Neural cell (in vitro differentiated cells): ENCODE results near the gene RPS6KA5. TPM values are rescaled to one million over a fixed set of nuclear protein-coding genes. Genes with fewer than 3 reads are reported as not detected.

Source experiments
- H2AFZ ChIP-seq: fragments of 200-600, 300-800 bp; sonication (generic), shearing (Covaris generic); 2 replicates; pipeline ENCODE4 v1.6.0; 2014; ENCODE audit warnings: low read depth, mild to moderate bottlenecking, antibody characterized with exemption, low read length, moderate library complexity
- H3F3A ChIP-seq: fragments of 200-600 bp; shearing (Covaris generic); 2 replicates; pipeline ENCODE4 v1.6.1; 2016; ENCODE audit warnings: mild to moderate bottlenecking, moderate library complexity, mixed read lengths, antibody characterized with exemption, low read length; ENCODE audit not compliant: insufficient read depth, poor library complexity, severe bottlenecking
- H3K27ac ChIP-seq: fragments of 200-600, 300-800 bp; sonication (generic), shearing (Covaris generic); 2 replicates; pipeline ENCODE4 v1.5.1; 2014; ENCODE audit warnings: mild to moderate bottlenecking, low read length, moderate library complexity
- H3K27me3 ChIP-seq: fragments of 300-800, 200-600 bp; sonication (generic), shearing (Covaris generic); 2 replicates; pipeline ENCODE4 v1.6.0; 2014; ENCODE audit warnings: mild to moderate bottlenecking, low read depth, low read length, moderate library complexity; ENCODE audit not compliant: insufficient read depth
- H3K36me3 ChIP-seq: fragments of 300-800, 200-600 bp; sonication (generic), shearing (Covaris generic); 2 replicates; pipeline ENCODE4 v1.5.1; 2014; ENCODE audit warnings: mild to moderate bottlenecking, antibody characterized with exemption, low read length, moderate library complexity; ENCODE audit not compliant: insufficient read depth
- H3K4me2 ChIP-seq: fragments of 300-800, 200-600 bp; sonication (generic), shearing (Covaris generic); 2 replicates; pipeline ENCODE4 v1.6.0; 2014; ENCODE audit warnings: mild to moderate bottlenecking, low read length
- H3K4me3 ChIP-seq: fragments of 300-800, 200-600 bp; sonication (generic), shearing (Covaris generic); 2 replicates; pipeline ENCODE4 v1.5.1; 2014; ENCODE audit warnings: mild to moderate bottlenecking, low read length, moderate library complexity
- H3K79me2 ChIP-seq: fragments of 200-600 bp; shearing (Covaris generic); replicated peaks from 2 replicates; pipeline ENCODE4 v1.6.0; 2014; ENCODE audit warnings: mild to moderate bottlenecking, low read length, moderate library complexity; ENCODE audit not compliant: insufficient read depth
- H3K9ac ChIP-seq: fragments of 300-800, 200-600 bp; sonication (generic), shearing (Covaris generic); 2 replicates; pipeline ENCODE4 v1.6.1; 2016; ENCODE audit warnings: mild to moderate bottlenecking, low read length, mixed read lengths
- H3K9me2 ChIP-seq: fragments of 200-600 bp; shearing (Covaris generic); 2 replicates; pipeline ENCODE4 v1.6.1; 2016; ENCODE audit warnings: mild to moderate bottlenecking, low read length, mixed read lengths; ENCODE audit not compliant: insufficient read depth
- H3K9me3 ChIP-seq: fragments of 200-600, 300-800 bp; sonication (generic), shearing (Covaris generic); 2 replicates; pipeline ENCODE4 v1.6.1; 2016; ENCODE audit warnings: mild to moderate bottlenecking, mixed run types, low read length, moderate library complexity, mixed read lengths
- H4K20me1 ChIP-seq: fragments of 200-600 bp; shearing (Covaris generic); 2 replicates; pipeline ENCODE4 v1.6.1; 2016; ENCODE audit warnings: mild to moderate bottlenecking, mixed run types; ENCODE audit not compliant: insufficient read depth
- CTCF ChIP-seq: fragments of 450-650 bp; IDR thresholded peaks from 2 replicates; pipeline ENCODE4 v1.5.1; 2014; ENCODE audit warnings: antibody characterized with exemption, mild to moderate bottlenecking, moderate library complexity; ENCODE audit not compliant: poor library complexity, severe bottlenecking
- EP300 ChIP-seq: fragments of 450-650 bp; conservative IDR thresholded peaks from 2 replicates; pipeline ENCODE4 v1.6.1; 2014; ENCODE audit warnings: antibody characterized with exemption, mild to moderate bottlenecking, moderate library complexity; ENCODE audit not compliant: poor library complexity, severe bottlenecking
- EZH2 ChIP-seq: fragments of 200-600, 300-800 bp; shearing (Covaris generic), sonication (generic); IDR thresholded peaks from 2 replicates; pipeline ENCODE4 v1.6.1; 2014; ENCODE audit warnings: antibody characterized with exemption, low read length, borderline replicate concordance, mild to moderate bottlenecking; ENCODE audit not compliant: insufficient read depth, poor library complexity, severe bottlenecking
- MXI1 ChIP-seq: fragments of 450-650 bp; conservative IDR thresholded peaks from 2 replicates; pipeline ENCODE4 v1.6.1; 2014; ENCODE audit warnings: antibody characterized with exemption, mild to moderate bottlenecking; ENCODE audit not compliant: poor library complexity, severe bottlenecking
- POLR2AphosphoS5 ChIP-seq: IDR thresholded peaks from 2 replicates; pipeline ENCODE4 v1.6.1; 2012
- RAD21 ChIP-seq: fragments of 450-650 bp; conservative IDR thresholded peaks from 2 replicates; pipeline ENCODE4 v1.6.1; 2014; ENCODE audit warnings: antibody characterized with exemption, mild to moderate bottlenecking, moderate library complexity
- REST ChIP-seq: IDR thresholded peaks from 2 replicates; pipeline ENCODE4 v1.6.1; 2012; ENCODE audit warnings: borderline replicate concordance
- SMC3 ChIP-seq: fragments of 450-650 bp; conservative IDR thresholded peaks from 2 replicates; pipeline ENCODE4 v1.6.1; 2014; ENCODE audit warnings: antibody characterized with exemption, mild to moderate bottlenecking, moderate library complexity; ENCODE audit not compliant: poor library complexity
- TAF1 ChIP-seq: IDR thresholded peaks from 2 replicates; pipeline ENCODE4 v1.6.1; 2012; ENCODE audit warnings: low read depth
- polyA plus RNA-seq: library from polyadenylated mRNA; depleted of rRNA; stranded (reverse); fragments of >200 nt; gene quantifications from 2 replicates; pipeline ENCODE4 v1.2.3, GENCODE V29; 2014

RPS6KA5 gene
- polyA plus RNA-seq, 1 donor from 2014 or later = 6.3 TPM

DNA sequence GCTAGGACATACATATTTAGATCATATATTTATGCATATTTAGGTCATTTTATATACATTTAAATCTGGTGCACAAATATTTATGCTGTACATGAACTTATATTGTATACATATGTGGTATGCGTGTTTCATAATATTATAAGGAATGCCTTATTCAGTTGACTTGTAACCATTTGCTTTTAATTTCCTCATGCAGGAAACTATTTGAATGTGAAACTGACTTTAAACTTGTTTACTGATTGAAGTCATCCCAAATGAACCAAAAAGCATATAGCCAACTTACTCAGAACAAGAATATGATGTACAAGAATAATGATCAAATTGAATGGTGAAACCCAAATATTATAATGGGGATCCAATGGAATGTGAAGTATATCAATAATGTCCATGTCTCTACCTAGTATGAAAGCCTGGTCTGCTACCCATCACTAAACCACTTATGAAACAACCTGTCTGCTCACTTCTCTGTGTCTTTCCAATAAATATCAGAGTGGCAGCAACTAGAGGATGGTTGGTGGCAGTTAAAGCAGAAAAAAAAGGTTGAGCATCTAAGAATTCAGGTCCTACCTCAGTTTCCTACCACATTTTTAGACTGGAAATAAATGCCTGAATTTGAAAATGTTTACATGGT, 38.3 kb downstream of the RPS6KA5 start:
- TF ChIP-seq EP300 (no peak), TAF1 (no peak)
- no peak overlapping the region for H3K4me2 ChIP-seq
- H3K79me2 ChIP-seq = no peaks in the 10 kb centered on the region
- H3K27ac ChIP-seq = no peak overlapping the region
- no peaks in the 10 kb centered on the region for H3K9me3 ChIP-seq
- H4K20me1 ChIP-seq = no peaks in the 10 kb centered on the region
- H3K36me3 ChIP-seq = no peaks in the 10 kb centered on the region
- no peaks in the 10 kb centered on the region for H3K27me3 ChIP-seq
- no peak overlapping the region for H3K9ac ChIP-seq
- H3F3A ChIP-seq = no peaks in the 10 kb centered on the region
- no peak overlapping the region for H2AFZ ChIP-seq
- no peak overlapping the region for H3K4me3 ChIP-seq
- H3K9me2 ChIP-seq = no peaks in the 10 kb centered on the region

DNA sequence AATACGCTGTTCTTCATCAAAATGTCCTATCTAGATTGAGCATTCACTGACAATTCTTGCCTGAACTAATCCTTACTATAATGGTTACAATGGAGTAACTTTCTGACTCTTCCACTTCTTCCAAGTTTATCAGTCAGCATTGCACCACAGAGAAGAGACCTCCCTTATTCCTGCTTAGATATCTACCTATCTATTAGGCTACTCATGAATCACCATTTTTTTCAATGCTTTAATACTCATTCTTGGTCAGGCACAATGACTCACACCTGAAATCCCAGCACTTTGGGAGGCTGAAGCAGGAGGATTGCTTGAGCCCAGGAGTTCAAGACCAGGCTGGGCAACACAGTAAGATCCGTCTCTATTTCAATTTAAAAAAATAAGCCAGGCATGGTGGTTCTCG, 39.3 kb downstream of the RPS6KA5 start:
- Histone ChIP-seq H3K4me3 (no peak overlapping the region), H3K9ac (no peak overlapping the region), H3K9me2 (no peaks in the 10 kb centered on the region), H3K79me2 (no peaks in the 10 kb centered on the region), H2AFZ (no peak overlapping the region), H4K20me1 (no peaks in the 10 kb centered on the region), H3F3A (no peaks in the 10 kb centered on the region), H3K27ac (no peak overlapping the region), H3K27me3 (no peaks in the 10 kb centered on the region), H3K4me2 (no peak overlapping the region), H3K36me3 (no peaks in the 10 kb centered on the region), H3K9me3 (no peaks in the 10 kb centered on the region)
- no peak for TF ChIP-seq SMC3

GRCh38 chr14:91019673-91020072, 40.8 kb downstream of the RPS6KA5 start:
- no peak overlapping the region for H2AFZ ChIP-seq
- H3K27me3 ChIP-seq = no peaks in the 10 kb centered on the region
- no peak for TF ChIP-seq EP300
- TF ChIP-seq RAD21 = no peak
- TF ChIP-seq CTCF = no peak
- no peak for TF ChIP-seq POLR2AphosphoS5
- no peak for TF ChIP-seq EZH2
- no peak overlapping the region for H3K9ac ChIP-seq
- H3K4me2 ChIP-seq = no peak overlapping the region
- no peaks in the 10 kb centered on the region for H3F3A ChIP-seq
- no peaks in the 10 kb centered on the region for H4K20me1 ChIP-seq
- H3K36me3 ChIP-seq = no peaks in the 10 kb centered on the region
- H3K79me2 ChIP-seq = no peaks in the 10 kb centered on the region
- H3K27ac ChIP-seq = no peak overlapping the region
- no peaks in the 10 kb centered on the region for H3K9me2 ChIP-seq
- H3K4me3 ChIP-seq = no peak overlapping the region
- H3K9me3 ChIP-seq = no peaks in the 10 kb centered on the region

- Histone ChIP-seq H3K27me3 (no peaks in the 10 kb centered on the region), H3K9me2 (no peaks in the 10 kb centered on the region), H3K9ac (no peak overlapping the region), H2AFZ (no peak overlapping the region), H4K20me1 (no peaks in the 10 kb centered on the region), H3K9me3 (no peaks in the 10 kb centered on the region), H3K79me2 (no peaks in the 10 kb centered on the region), H3K4me2 (no peak overlapping the region), H3F3A (no peaks in the 10 kb centered on the region), H3K36me3 (no peaks in the 10 kb centered on the region), H3K4me3 (no peak overlapping the region), H3K27ac (no peak overlapping the region)
- no peak for TF ChIP-seq EP300
- no peak for TF ChIP-seq REST
- TF ChIP-seq SMC3 = no peak
- TF ChIP-seq POLR2AphosphoS5 = no peak
- no peak for TF ChIP-seq TAF1
- no peak for TF ChIP-seq MXI1
- no peak for TF ChIP-seq CTCF
Observed at GRCh38 chr14:91018481-91018880, 42.0 kb downstream of the RPS6KA5 start.
